HEK293 (cell line): ENCODE results near the gene FAM131B.

Experiments
- CTCF ChIA-PET: fragments of 350-600 bp; formaldehyde crosslinking; extraction: SDS; loops from one replicate; lab custom pipeline; 2021; ENCODE audit warnings: antibody characterized with exemption; lab: Yijun Ruan, JAX
- POLR2A ChIA-PET: fragments of 300-600 bp; formaldehyde crosslinking; extraction: SDS; loops from one replicate; lab custom pipeline; 2020; ENCODE audit warnings: antibody characterized with exemption, inconsistent platforms; lab: Yijun Ruan, JAX
- H3K27ac ChIP-seq: fragments of 200-500 bp; sonication (Bioruptor generic); 2 replicates; pipeline ENCODE4 v1.5.1; 2014; ENCODE audit warnings: low read depth, low read length, control low read depth, inconsistent platforms; ENCODE audit errors: extremely low read depth
- H3K36me3 ChIP-seq, 2 experiments: fragments of 200-500 bp in 1 of 2; sonication (Bioruptor generic) in 1 of 2; 1 replicate in 1 of 2; 2 replicates in 1 of 2; pipeline ENCODE4 v1.5.1; 2014 to 2017; ENCODE audit warnings: inconsistent platforms in 2 of 2, low read length in 2 of 2; ENCODE audit not compliant: control insufficient read depth in 2 of 2, insufficient read depth in 1 of 2
- H3K4me1 ChIP-seq: fragments of 200-500 bp; sonication (Bioruptor generic); 2 replicates; pipeline ENCODE4 v1.5.1; 2014; ENCODE audit warnings: mild to moderate bottlenecking, low read length, inconsistent platforms; ENCODE audit not compliant: control insufficient read depth, insufficient read depth
- H3K4me3 ChIP-seq: 2 replicates; pipeline ENCODE4 v1.5.1; 2011; ENCODE audit warnings: low read depth, mild to moderate bottlenecking, control low read depth, low read length, moderate library complexity
- H3K9me3 ChIP-seq: fragments of 200-500 bp; sonication (Bioruptor generic); 2 replicates; pipeline ENCODE4 v1.5.1; 2014; ENCODE audit warnings: low read depth, low read length, inconsistent platforms; ENCODE audit not compliant: control insufficient read depth, insufficient read depth
- GLI2 ChIP-seq: fragments of 450-650 bp; formaldehyde crosslinking; IDR thresholded peaks from 2 replicates; pipeline ENCODE4; 2017; ENCODE audit warnings: missing biosample characterization, missing genetic modification characterization, low read depth, borderline replicate concordance
- HOXA7 ChIP-seq: sonication (generic); formaldehyde crosslinking; IDR thresholded peaks from 2 replicates; pipeline ENCODE4 v1.8.1; 2022; ENCODE audit warnings: missing genetic modification reagents, borderline replicate concordance
- IKZF3 ChIP-seq: fragments of 450-650 bp; IDR thresholded peaks from 2 replicates; pipeline ENCODE4 v1.5.0; 2018; ENCODE audit warnings: missing biosample characterization, mild to moderate bottlenecking, missing genetic modification characterization, moderate library complexity
- KLF8 ChIP-seq: fragments of 450-650 bp; formaldehyde crosslinking; IDR thresholded peaks from 2 replicates; pipeline ENCODE4 v1.5.1; 2016; ENCODE audit warnings: missing biosample characterization, missing genetic modification characterization
- MEIS1 ChIP-seq: sonication (generic); formaldehyde crosslinking; IDR thresholded peaks from 2 replicates; pipeline ENCODE4 v1.8.1; 2022; ENCODE audit warnings: missing genetic modification reagents, mild to moderate bottlenecking, borderline replicate concordance
- MYNN ChIP-seq: fragments of 450-650 bp; formaldehyde crosslinking; IDR thresholded peaks from 2 replicates; pipeline ENCODE4 v1.5.1; 2016; ENCODE audit warnings: missing biosample characterization, missing genetic modification characterization, borderline replicate concordance
- RBAK ChIP-seq: fragments of 450-650 bp; formaldehyde crosslinking; IDR thresholded peaks from 2 replicates; pipeline ENCODE4 v1.5.1; 2016; ENCODE audit warnings: missing biosample characterization, missing genetic modification characterization
- REPIN1 ChIP-seq: fragments of 450-650 bp; formaldehyde crosslinking; IDR thresholded peaks from 2 replicates; pipeline ENCODE4 v1.5.1; 2017; ENCODE audit warnings: missing biosample characterization, missing genetic modification characterization, low read depth
- TSHZ1 ChIP-seq: fragments of 450-650 bp; formaldehyde crosslinking; IDR thresholded peaks from 2 replicates; pipeline ENCODE4 v1.5.1; 2016; ENCODE audit warnings: missing biosample characterization, missing genetic modification characterization, borderline replicate concordance
- ZBTB21 ChIP-seq: fragments of 450-650 bp; formaldehyde crosslinking; IDR thresholded peaks from 2 replicates; pipeline ENCODE4 v1.5.1; 2017; ENCODE audit warnings: missing biosample characterization, missing genetic modification characterization
- ZBTB26 ChIP-seq: fragments of 450-650 bp; formaldehyde crosslinking; optimal IDR thresholded peaks from 2 replicates; pipeline ENCODE3; 2016; ENCODE audit warnings: missing biosample characterization, mild to moderate bottlenecking, missing genetic modification characterization
- ZNF121 ChIP-seq: fragments of 450-650 bp; formaldehyde crosslinking; IDR thresholded peaks from 2 replicates; pipeline ENCODE4 v1.5.1; 2016; ENCODE audit warnings: missing biosample characterization, missing genetic modification characterization
- ZNF148 ChIP-seq: fragments of 450-650 bp; formaldehyde crosslinking; IDR thresholded peaks from 2 replicates; pipeline ENCODE4 v1.5.0; 2017; ENCODE audit warnings: missing biosample characterization, missing genetic modification characterization, borderline replicate concordance
- ZNF202 ChIP-seq: fragments of 450-650 bp; formaldehyde crosslinking; IDR thresholded peaks from 2 replicates; pipeline ENCODE4 v1.5.1; 2016; ENCODE audit warnings: missing biosample characterization, missing genetic modification characterization, borderline replicate concordance
- ZNF302 ChIP-seq: fragments of 450-650 bp; formaldehyde crosslinking; IDR thresholded peaks from 2 replicates; pipeline ENCODE4 v1.5.1; 2016; ENCODE audit warnings: missing biosample characterization, missing genetic modification characterization, low read depth
- ZNF433 ChIP-seq: fragments of 450-650 bp; formaldehyde crosslinking; IDR thresholded peaks from 2 replicates; pipeline ENCODE4 v1.5.1; 2016; ENCODE audit warnings: missing biosample characterization, missing genetic modification characterization, low read depth
- ZNF514 ChIP-seq: fragments of 450-650 bp; formaldehyde crosslinking; IDR thresholded peaks from 2 replicates; pipeline ENCODE4 v1.5.1; 2016; ENCODE audit warnings: missing biosample characterization, missing genetic modification characterization
- ZNF518A ChIP-seq: fragments of 450-650 bp; formaldehyde crosslinking; conservative IDR thresholded peaks from 2 replicates; pipeline ENCODE4 v1.5.1; 2016; ENCODE audit warnings: low read depth, missing biosample characterization, missing genetic modification characterization
- ZNF529 ChIP-seq: fragments of 450-650 bp; formaldehyde crosslinking; IDR thresholded peaks from 2 replicates; pipeline ENCODE4 v1.5.1; 2017; ENCODE audit warnings: missing genetic modification characterization, missing biosample characterization; ENCODE audit not compliant: insufficient replicate concordance
- ZNF555 ChIP-seq: fragments of 450-650 bp; formaldehyde crosslinking; conservative IDR thresholded peaks from 2 replicates; pipeline ENCODE4 v1.5.1; 2017; ENCODE audit warnings: missing biosample characterization, mild to moderate bottlenecking, missing genetic modification characterization, inconsistent platforms
- ZNF580 ChIP-seq: fragments of 450-650 bp; formaldehyde crosslinking; IDR thresholded peaks from 2 replicates; pipeline ENCODE4 v1.5.1; 2016; ENCODE audit warnings: missing biosample characterization, missing genetic modification characterization
- ZNF76 ChIP-seq: fragments of 450-650 bp; formaldehyde crosslinking; IDR thresholded peaks from 2 replicates; pipeline ENCODE4; 2016; ENCODE audit warnings: low read depth, missing biosample characterization, missing genetic modification characterization, borderline replicate concordance
- ZNF785 ChIP-seq: fragments of 450-650 bp; formaldehyde crosslinking; IDR thresholded peaks from 2 replicates; pipeline ENCODE4 v1.5.1; 2016; ENCODE audit warnings: missing biosample characterization, missing genetic modification characterization
- ZNF830 ChIP-seq: fragments of 450-650 bp; IDR thresholded peaks from 2 replicates; pipeline ENCODE4 v1.5.0; 2018; ENCODE audit warnings: missing biosample characterization, missing genetic modification characterization, low read depth, mild to moderate bottlenecking, moderate library complexity

FAM131B gene

GRCh38 chr7:143337216-143337615, 25.3 kb downstream of the FAM131B start:
- H3K9me3 ChIP-seq: no peaks in the 10 kb centered on the region
- POLR2A ChIA-PET: interaction anchor here (1.4 kb wide), 1 partner anchor 49 kb away, joined by 4 read pairs; the partner anchor contains the start of gene CASP2
- TF ChIP-seq TSHZ1 (tag by site-specific recombination) (no peak), ZNF433 (tag by site-specific recombination) (no peak), ZNF529 (tag by site-specific recombination) (no peak), HOXA7 (CRISPR knock-in tag) (no peak), ZBTB21 (no peak), KLF8 (no peak), ZNF202 (tag by site-specific recombination) (no peak), ZNF555 (tag by site-specific recombination) (no peak), ZNF121 (no peak), ZBTB26 (tag by site-specific recombination) (no peak), ZNF514 (tag by site-specific recombination) (no peak), IKZF3 (tag by site-specific recombination) (no peak), ZNF580 (tag by site-specific recombination) (no peak), ZNF830 (tag by site-specific recombination) (no peak), MYNN (no peak), ZNF148 (tag by site-specific recombination) (no peak), ZNF785 (tag by site-specific recombination) (no peak)
- H3K4me1 ChIP-seq: no peaks in the 10 kb centered on the region
- CTCF ChIA-PET: interaction anchor here (0.6 to 2.9 kb wide), 5 partner anchors 8 to 45 kb away, joined by 3 to 25 read pairs (median 5); no protein-coding TSS in a partner anchor
- H3K27ac ChIP-seq: no peak overlapping the region
- no peaks in the 10 kb centered on the region for H3K36me3 ChIP-seq
- no peak overlapping the region for H3K4me3 ChIP-seq

GRCh38 chr7:143334244-143334643, 28.3 kb downstream of the FAM131B start:
- CTCF ChIA-PET: interaction anchor here (0.7 to 2.7 kb wide), 3 partner anchors 35 to 105 kb away, joined by 5 to 12 read pairs (median 7); no protein-coding TSS in a partner anchor
- no peaks in the 10 kb centered on the region for H3K4me1 ChIP-seq
- POLR2A ChIA-PET: no interaction called here
- no peak overlapping the region for H3K27ac ChIP-seq
- no peaks in the 10 kb centered on the region for H3K36me3 ChIP-seq
- no peak overlapping the region for H3K4me3 ChIP-seq
- H3K9me3 ChIP-seq: no peaks in the 10 kb centered on the region
- TF ChIP-seq RBAK (no peak), ZNF518A (tag by site-specific recombination) (no peak), REPIN1 (tag by site-specific recombination) (no peak), MEIS1 (no peak), ZNF302 (tag by site-specific recombination) (no peak), GLI2 (tag by site-specific recombination) (no peak), ZNF76 (tag by site-specific recombination) (no peak)
